BE2C (cell line): ENCODE data around the gene KRT5.
"Not testable (repeated sequence)": the region's sequence is repeated elsewhere in the genome, so short reads cannot be mapped to it uniquely, and the experiment has no call there.

Experiments
- DNase-seq: peaks from one replicate; pipeline ENCODE4 v3.0.0-alpha.2; 2020
- H3K27me3 ChIP-seq: fragments of 250-450 bp; sonication (Bioruptor Pico); 2 replicates; pipeline ENCODE4 v1.5.1; 2020; ENCODE audit warnings: mild to moderate bottlenecking
- H3K36me3 ChIP-seq: fragments of 250-450 bp; sonication (Bioruptor Pico); 2 replicates; pipeline ENCODE4 v1.5.1; 2020; ENCODE audit warnings: mild to moderate bottlenecking
- H3K4me1 ChIP-seq: fragments of 250-450 bp; sonication (Bioruptor Pico); 2 replicates; pipeline ENCODE4 v1.5.1; 2020
- H3K4me3 ChIP-seq: 2 replicates; pipeline ENCODE4 v1.5.1; 2011; ENCODE audit warnings: low read depth, low read length
- H3K9me3 ChIP-seq: fragments of 250-450 bp; sonication (Bioruptor Pico); 2 replicates; pipeline ENCODE4 v1.5.1; 2020
- CTCF ChIP-seq: IDR thresholded peaks from 2 replicates; pipeline ENCODE4 v1.5.1; 2012; ENCODE audit warnings: mild to moderate bottlenecking, low read depth, low read length

Gene KRT5

DNA sequence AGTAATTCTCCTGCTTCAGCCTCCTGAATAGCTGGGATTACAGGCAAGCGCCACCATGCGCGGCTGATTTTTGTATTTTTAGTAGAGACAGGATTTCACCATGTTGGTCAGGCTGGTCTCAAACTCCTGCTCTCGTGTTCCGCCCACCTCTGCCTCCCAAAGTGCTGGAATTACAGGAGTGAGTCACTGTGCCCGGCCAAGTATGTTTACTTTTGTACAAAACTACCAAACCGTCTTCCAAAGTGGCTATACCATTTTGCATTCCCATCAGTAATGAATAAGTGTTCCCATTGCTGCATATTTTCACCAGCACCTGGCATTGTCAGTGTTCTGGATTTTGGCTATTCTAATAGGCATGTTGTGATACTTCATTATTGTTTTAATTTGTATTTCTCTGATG, 18.7 kb downstream of the KRT5 start:
- TF ChIP-seq CTCF = no peak
- Histone ChIP-seq H3K36me3 (no peaks in the 10 kb centered on the region), H3K4me1 (no peaks in the 10 kb centered on the region), H3K9me3 (no peaks in the 10 kb centered on the region), H3K4me3 (no peak overlapping the region), H3K27me3 (peaks cover 26% of the 10 kb centered on the region)
- DNase-seq = no peak

GRCh38 chr12:52500574-52500973, 19.6 kb downstream of the KRT5 start:
- peaks cover 28% of the 10 kb centered on the region for H3K27me3 ChIP-seq
- not testable (repeated sequence) for H3K4me3 ChIP-seq, H3K36me3 ChIP-seq, H3K4me1 ChIP-seq, DNase-seq, H3K9me3 ChIP-seq

GRCh38 chr12:52499806-52500560, 20.2 kb downstream of the KRT5 start:
- no peak for TF ChIP-seq CTCF
- DNase-seq = no peak
- Histone ChIP-seq H3K9me3 (no peaks in the 10 kb centered on the region), H3K4me3 (no peak overlapping the region), H3K4me1 (no peaks in the 10 kb centered on the region), H3K36me3 (no peaks in the 10 kb centered on the region), H3K27me3 (peaks cover 34% of the 10 kb centered on the region)

- Histone ChIP-seq H3K4me1 (no peaks in the 10 kb centered on the region), H3K9me3 (no peaks in the 10 kb centered on the region), H3K27me3 (peaks cover 38% of the 10 kb centered on the region), H3K36me3 (no peaks in the 10 kb centered on the region), H3K4me3 (no peak overlapping the region)
- DNase-seq = no peak
- no peak for TF ChIP-seq CTCF
Measured at GRCh38 chr12:52498946-52499345, 21.2 kb downstream of the KRT5 start.

DNA sequence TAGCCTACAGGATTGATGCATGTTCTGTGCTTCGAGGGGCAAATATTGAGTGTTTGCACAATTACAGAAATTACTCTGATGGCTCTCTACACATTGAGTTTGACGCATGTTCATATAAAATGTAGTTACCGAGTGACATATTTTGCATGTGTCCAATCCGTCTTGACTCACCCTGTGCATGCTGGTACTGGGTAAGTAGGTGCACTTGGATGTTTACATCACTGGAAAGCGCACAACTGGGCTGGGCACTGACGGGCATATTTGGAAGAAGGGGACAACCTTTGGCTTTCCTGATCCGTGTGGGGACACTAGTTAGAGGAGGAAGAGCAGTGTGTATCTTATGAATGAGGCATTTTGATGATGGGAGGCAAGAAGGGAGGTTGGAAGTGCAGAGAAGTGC, 22.2 kb downstream of the KRT5 start:
- no peak overlapping the region for H3K4me3 ChIP-seq
- peaks cover 45% of the 10 kb centered on the region for H3K27me3 ChIP-seq
- no peak for TF ChIP-seq CTCF
- H3K9me3 ChIP-seq = no peaks in the 10 kb centered on the region
- no peaks in the 10 kb centered on the region for H3K4me1 ChIP-seq
- H3K36me3 ChIP-seq = no peaks in the 10 kb centered on the region
- no peak for DNase-seq

GRCh38 chr12:52496590-52497071, 23.6 kb downstream of the KRT5 start:
- no peak for DNase-seq
- no peaks in the 10 kb centered on the region for H3K36me3 ChIP-seq
- no peak for TF ChIP-seq CTCF

DNA sequence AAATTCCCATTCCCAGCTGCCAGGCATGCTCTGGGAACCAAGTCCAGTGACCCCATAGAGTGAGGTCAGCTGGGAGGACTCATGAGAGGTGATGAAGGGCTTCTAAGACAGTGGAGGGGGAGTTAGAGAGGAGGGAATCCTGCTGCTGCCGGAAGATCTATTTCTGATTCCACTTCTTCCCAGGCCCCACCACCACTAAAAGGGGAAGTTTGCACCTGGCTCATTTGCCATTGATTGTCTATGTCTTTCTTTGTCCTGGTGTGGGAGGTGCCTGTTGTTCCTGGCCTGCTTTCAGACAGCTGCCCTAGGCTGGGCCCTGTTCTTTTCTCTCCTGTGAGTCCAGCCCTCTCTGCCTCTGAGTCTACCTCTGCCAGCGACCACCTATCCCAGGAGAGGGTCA, 24.1 kb downstream of the KRT5 start:
- no peak for DNase-seq
- Histone ChIP-seq H3K4me1 (no peaks in the 10 kb centered on the region), H3K4me3 (no peak overlapping the region), H3K9me3 (no peaks in the 10 kb centered on the region), H3K36me3 (no peaks in the 10 kb centered on the region), H3K27me3 (peaks cover 57% of the 10 kb centered on the region)
- no peak for TF ChIP-seq CTCF

More at GRCh38 chr12:52496590-52497071, 23.6 kb downstream of the KRT5 start:
- Histone ChIP-seq H3K4me1 (no peaks in the 10 kb centered on the region), H3K9me3 (no peaks in the 10 kb centered on the region), H3K4me3 (no peak overlapping the region), H3K27me3 (peaks cover 51% of the 10 kb centered on the region)
